Ectodermal cell (in vitro differentiated cells): ENCODE results near the gene SLC13A2.

Experiments
- H3K27ac ChIP-seq: 2 replicates; pipeline ENCODE4 v1.7.0; 2013; ENCODE audit warnings: mild to moderate bottlenecking, low read depth, low read length; ENCODE audit not compliant: insufficient read depth, poor library complexity, severe bottlenecking
- H3K27me3 ChIP-seq: 2 replicates; pipeline ENCODE4 v1.7.0; 2013; ENCODE audit warnings: mild to moderate bottlenecking, low read length; ENCODE audit not compliant: insufficient read depth, control insufficient read depth, poor library complexity, severe bottlenecking
- H3K36me3 ChIP-seq: one replicate; pipeline ENCODE4 v1.7.0; 2013; ENCODE audit warnings: low read length; ENCODE audit not compliant: control insufficient read depth, insufficient read depth
- H3K4me1 ChIP-seq: one replicate; pipeline ENCODE4 v1.7.0; 2013; ENCODE audit warnings: low read length; ENCODE audit not compliant: control insufficient read depth, insufficient read depth
- H3K4me3 ChIP-seq: 2 replicates; pipeline ENCODE4 v1.7.0; 2013; ENCODE audit warnings: low read depth, low read length, control low read depth; ENCODE audit not compliant: insufficient read depth
- H3K9me3 ChIP-seq: 2 replicates; pipeline ENCODE4 v1.7.0; 2013; ENCODE audit warnings: mild to moderate bottlenecking, low read length, moderate library complexity; ENCODE audit not compliant: control insufficient read depth
- WGBS, 2 experiments: methylation state at CpG; one replicate each; pipeline ENCODE4 v1.1.7; 2013; ENCODE audit warnings: missing lambda C conversion rate in 2 of 2; 5-methylcytosine and 5-hydroxymethylcytosine counted together

SLC13A2 gene

DNA sequence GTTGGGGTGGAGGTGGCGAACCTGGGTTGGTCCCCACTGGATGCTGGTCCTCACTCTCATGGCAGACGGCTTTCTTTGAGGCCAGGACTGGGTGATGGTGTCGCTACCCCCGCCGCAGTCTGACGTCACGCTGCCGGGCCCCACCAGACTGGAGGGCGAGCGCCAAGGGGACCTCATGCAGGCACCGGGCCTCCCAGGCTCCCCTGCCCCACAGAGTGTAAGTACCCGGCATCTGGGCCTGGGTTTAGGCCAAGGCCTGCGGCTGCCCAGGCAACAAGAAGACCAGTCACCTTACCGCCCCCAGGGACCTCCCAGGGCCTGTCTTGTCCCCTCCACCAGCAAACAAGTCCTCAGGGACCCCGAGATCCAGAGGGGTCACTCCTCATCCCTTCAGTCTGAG, 50.4 kb downstream of the SLC13A2 start:
- no peaks in the 10 kb centered on the region for H3K36me3 ChIP-seq
- no peak overlapping the region for H3K4me3 ChIP-seq
- no peaks in the 10 kb centered on the region for H3K27me3 ChIP-seq
- WGBS, 2 experiments: 91 to 94% methylated on average over 15 of the region's 15 CpGs
- peaks cover 12% of the 10 kb centered on the region for H3K4me1 ChIP-seq
- H3K9me3 ChIP-seq: no peaks in the 10 kb centered on the region
- H3K27ac ChIP-seq: no peak overlapping the region

DNA sequence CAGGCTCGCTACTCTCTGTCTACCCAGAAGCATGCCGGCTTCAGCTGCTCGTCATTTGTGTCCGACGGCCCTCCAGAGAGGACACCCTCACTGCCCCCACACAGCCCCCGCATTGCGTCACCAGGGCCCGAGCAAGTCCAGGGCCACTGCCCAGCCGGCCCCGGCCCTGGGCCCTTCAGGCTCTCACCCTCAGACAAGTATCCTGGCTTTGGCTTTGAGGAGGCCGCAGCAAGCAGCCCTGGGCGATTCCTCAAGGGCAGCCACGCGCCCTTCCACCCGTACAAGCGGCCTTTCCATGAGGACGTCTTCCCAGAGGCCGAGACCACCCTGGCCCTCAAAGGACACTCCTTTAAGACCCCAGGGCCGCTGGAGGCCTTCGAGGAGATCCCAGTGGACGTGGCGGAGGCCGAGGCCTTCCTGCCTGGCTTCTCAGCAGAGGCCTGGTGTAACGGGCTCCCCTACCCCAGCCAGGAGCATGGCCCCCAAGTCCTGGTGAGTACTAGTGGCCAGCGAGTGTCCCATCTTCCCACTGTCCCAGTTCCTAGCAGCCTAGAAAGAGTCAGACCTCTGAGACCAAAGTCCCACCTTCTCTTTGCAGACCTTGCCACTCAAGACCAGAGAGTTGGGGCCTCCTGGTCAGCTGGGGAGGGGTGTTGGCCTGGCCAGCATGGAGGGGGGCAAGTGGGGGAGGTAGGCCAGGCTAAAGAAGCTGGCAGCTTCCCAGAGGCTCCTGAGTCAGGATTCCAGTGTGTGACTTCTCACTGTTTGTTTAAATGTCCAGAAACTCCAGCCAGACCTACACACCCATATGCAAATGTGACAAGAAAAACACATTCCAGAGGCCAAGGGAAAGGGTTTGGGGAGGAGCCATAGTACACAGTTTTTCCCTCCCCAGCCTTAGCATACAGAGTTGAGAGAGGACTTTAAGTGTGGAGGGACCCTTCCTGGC, 51.3 kb downstream of the SLC13A2 start:
- no peaks in the 10 kb centered on the region for H3K27me3 ChIP-seq
- H3K27ac ChIP-seq: no peak overlapping the region
- WGBS, 2 experiments: 95% methylated on average over 25 of the region's 25 CpGs
- H3K4me3 ChIP-seq: no peak overlapping the region
- no peaks in the 10 kb centered on the region for H3K36me3 ChIP-seq
- H3K9me3 ChIP-seq: no peaks in the 10 kb centered on the region
- peaks cover 14% of the 10 kb centered on the region for H3K4me1 ChIP-seq

DNA sequence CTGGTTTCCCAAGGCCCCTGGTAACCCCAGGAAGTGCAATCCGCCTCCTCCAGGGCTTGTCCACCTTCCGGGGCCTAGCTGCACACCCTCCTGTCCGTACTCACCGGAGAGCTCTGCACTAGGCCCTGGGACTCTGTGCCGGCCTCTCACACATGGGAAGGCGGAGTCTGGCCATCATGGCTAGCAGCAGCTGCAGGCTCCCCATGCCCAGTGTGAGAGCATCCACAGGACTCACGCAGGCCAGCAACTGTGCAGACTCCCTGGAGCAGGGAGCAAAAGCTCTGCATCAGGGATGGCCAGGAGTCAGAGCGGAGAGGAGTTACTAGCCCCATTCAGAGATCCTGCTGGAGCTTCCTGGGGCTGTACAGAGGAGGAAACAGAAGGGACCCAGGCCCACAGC, 52.9 kb downstream of the SLC13A2 start:
- H3K4me1 ChIP-seq: peaks cover 9% of the 10 kb centered on the region
- H3K27me3 ChIP-seq: no peaks in the 10 kb centered on the region
- H3K4me3 ChIP-seq: no peak overlapping the region
- 91% methylated on average over 8 of the region's 8 CpGs for WGBS, 2 experiments
- H3K36me3 ChIP-seq: no peaks in the 10 kb centered on the region
- H3K9me3 ChIP-seq: no peaks in the 10 kb centered on the region
- H3K27ac ChIP-seq: no peak overlapping the region

DNA sequence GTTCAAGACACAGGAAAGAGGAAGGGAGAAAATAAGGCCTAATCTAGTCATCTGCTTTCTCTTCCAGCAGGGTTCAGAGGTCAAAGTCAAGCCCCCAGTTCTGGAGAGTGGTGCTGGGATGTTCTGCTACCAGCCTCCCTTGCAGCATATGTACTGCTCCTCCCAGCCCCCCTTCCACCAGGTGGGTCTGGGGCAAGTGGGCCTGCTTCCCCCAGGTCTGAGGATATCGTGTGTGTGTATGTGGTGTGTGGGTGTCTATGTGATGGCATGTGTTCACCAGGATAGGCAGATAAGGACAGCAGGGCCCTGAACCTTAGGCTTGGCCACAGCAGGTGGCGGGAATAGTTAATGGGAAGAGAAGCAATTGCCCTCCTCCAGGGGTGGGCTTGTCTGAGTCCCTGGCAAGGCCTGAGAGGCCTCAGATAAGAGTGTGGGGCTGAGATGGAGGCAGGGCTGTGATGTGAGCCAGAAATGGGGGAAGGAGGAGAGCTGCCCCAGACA, 53.8 kb downstream of the SLC13A2 start:
- 92 to 99% methylated on average over 2 of the region's 2 CpGs for WGBS, 2 experiments
- no peak overlapping the region for H3K4me3 ChIP-seq
- no peaks in the 10 kb centered on the region for H3K36me3 ChIP-seq
- H3K4me1 ChIP-seq: peaks cover 13% of the 10 kb centered on the region
- H3K9me3 ChIP-seq: no peaks in the 10 kb centered on the region
- H3K27ac ChIP-seq: no peak overlapping the region
- H3K27me3 ChIP-seq: no peaks in the 10 kb centered on the region

DNA sequence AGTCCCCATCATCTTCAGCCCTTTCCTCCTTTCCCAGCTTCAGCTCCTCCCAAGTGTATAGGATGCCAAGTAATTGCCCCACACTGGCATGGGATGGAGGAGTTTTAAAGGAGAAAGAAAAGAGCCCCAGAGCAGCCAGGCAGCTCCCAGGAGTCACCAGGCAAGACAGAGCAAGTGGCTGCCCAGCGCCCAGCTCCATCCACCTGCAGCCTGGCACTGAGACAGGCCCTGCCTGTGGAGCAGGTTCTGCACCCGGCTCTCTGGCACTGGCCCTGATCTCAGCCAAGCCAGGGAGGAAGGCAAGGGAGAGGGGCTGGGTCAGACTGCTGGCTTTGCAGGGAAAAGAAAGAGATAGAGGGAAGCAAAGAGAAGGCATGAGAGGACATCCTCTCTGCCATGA, 54.4 kb downstream of the SLC13A2 start:
- Histone ChIP-seq H3K4me3 (no peak overlapping the region), H3K9me3 (no peaks in the 10 kb centered on the region), H3K27ac (no peak overlapping the region), H3K27me3 (no peaks in the 10 kb centered on the region), H3K36me3 (no peaks in the 10 kb centered on the region), H3K4me1 (peaks cover 17% of the 10 kb centered on the region)
- WGBS, 2 experiments: 93 to 94% methylated on average over 2 of the region's 2 CpGs

DNA sequence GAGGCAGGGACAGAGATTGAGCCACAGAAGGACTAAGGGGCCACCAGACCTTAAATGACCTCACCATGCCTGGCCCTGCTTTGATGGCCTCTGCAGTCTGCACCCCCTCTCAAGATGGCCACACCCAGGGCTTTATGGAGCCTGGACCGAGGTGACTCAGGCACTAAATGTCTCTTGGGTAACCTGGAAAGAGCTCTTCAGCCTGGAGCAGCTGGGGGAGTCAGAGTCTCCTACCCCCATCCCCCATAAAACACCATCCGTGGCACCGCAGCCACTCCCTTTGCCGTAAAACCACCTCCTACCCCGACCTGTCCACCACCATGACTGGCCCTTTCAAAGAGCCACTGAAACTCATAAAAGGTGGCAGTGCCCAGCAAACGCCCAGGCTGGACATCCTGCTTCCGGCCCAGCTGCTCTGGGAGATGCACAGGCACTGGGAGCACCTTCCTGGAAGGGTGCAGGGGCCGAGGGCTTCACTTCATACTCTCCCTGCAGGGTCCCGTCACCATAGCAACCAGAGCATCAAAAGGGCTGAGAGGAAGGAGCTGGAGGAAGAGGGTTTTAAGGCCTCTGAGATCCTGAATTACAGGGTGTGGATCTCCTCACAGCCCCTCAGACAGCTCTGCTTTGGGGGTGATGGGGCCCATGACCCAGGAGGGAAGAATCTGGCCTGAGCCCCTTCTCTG, 55.0 kb downstream of the SLC13A2 start:
- H3K36me3 ChIP-seq: no peaks in the 10 kb centered on the region
- H3K4me3 ChIP-seq: no peak overlapping the region
- no peaks in the 10 kb centered on the region for H3K27me3 ChIP-seq
- H3K9me3 ChIP-seq: no peaks in the 10 kb centered on the region
- WGBS, 2 experiments: 63 to 66% methylated on average over 9 of the region's 9 CpGs
- no peak overlapping the region for H3K27ac ChIP-seq
- peaks cover 19% of the 10 kb centered on the region for H3K4me1 ChIP-seq

DNA sequence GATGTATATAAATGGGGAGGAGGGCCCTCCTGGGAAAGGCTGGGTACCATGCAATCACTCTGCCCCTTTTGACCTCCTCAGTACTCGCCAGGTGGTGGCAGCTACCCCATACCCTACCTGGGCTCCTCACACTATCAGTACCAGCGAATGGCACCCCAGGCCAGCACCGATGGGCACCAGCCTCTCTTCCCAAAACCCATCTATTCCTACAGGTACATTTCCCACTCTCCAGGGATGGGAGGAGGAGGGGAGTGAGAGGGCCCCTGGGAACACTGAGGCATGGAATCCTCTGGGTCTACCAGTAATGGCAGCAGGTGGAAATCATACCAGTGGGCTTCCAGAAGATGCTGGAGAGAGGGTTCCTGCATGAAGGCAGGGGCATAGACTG, 55.6 kb downstream of the SLC13A2 start:
- Histone ChIP-seq H3K9me3 (no peaks in the 10 kb centered on the region), H3K27ac (no peak overlapping the region), H3K4me3 (no peak overlapping the region), H3K36me3 (no peaks in the 10 kb centered on the region), H3K4me1 (peaks cover 19% of the 10 kb centered on the region), H3K27me3 (no peaks in the 10 kb centered on the region)
- WGBS, 2 experiments: 84 to 86% methylated on average over 3 of the region's 3 CpGs

DNA sequence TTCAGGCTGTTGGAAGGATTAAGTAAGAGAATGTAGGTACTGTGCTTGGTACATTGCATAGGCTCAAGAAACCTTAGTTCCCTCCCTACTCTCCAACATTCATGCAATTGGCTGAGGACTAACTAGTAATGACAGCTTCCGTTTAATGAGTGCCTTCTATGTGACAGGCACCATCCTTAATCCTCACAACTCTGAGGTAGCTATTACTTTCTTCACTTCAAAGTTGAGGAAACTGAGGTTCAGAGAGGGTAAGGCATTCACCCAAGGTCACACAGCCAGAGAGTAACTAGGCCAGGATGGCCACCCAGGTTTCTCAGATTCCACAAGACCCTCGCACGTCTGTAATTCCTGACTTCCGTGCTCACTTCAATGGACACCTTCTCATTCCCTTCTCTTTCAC, 56.8 kb downstream of the SLC13A2 start:
- WGBS, 2 experiments: 91 to 92% methylated on average over 4 of the region's 4 CpGs
- no peaks in the 10 kb centered on the region for H3K27me3 ChIP-seq
- no peaks in the 10 kb centered on the region for H3K36me3 ChIP-seq
- H3K9me3 ChIP-seq: no peaks in the 10 kb centered on the region
- no peak overlapping the region for H3K4me3 ChIP-seq
- H3K27ac ChIP-seq: no peak overlapping the region
- H3K4me1 ChIP-seq: peaks cover 19% of the 10 kb centered on the region

DNA sequence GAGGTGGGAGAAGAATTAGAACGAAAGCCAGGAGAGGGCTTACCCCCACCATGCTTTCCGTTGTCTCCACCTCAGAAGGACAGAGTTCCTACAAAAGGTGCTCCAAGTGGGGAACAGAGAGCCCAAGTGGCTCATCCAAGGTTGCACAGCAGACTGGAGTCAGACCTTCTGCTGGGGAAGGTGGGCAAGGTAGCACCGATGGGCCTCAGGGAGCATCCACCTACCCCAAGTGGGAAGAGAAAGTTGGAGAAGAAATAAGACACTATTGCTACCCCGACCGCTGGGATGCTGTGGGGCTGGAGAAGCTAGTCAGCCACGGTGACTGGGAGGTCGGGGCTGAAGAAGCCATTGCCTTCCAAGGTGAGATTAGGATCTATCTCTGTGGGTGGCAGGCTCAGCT, 57.5 kb downstream of the SLC13A2 start:
- no peak overlapping the region for H3K27ac ChIP-seq
- H3K9me3 ChIP-seq: no peaks in the 10 kb centered on the region
- H3K36me3 ChIP-seq: no peaks in the 10 kb centered on the region
- H3K27me3 ChIP-seq: no peaks in the 10 kb centered on the region
- H3K4me3 ChIP-seq: no peak overlapping the region
- 82% methylated on average over 7 of the region's 7 CpGs for WGBS, 2 experiments
- peaks cover 19% of the 10 kb centered on the region for H3K4me1 ChIP-seq
